T-cell (primary cell): Measurements from ENCODE around the gene OR5A1. TPM values are rescaled to one million over a fixed set of nuclear protein-coding genes. Genes with fewer than 3 reads are reported as not detected.

Source experiments
- ATAC-seq, 4 experiments: fragments of 200-7000 bp in 3 of 4; fragments of 150-1000 bp in 1 of 4; cut with Tn5 transposase; replicated peaks in 1 of 4; 1 replicate in 3 of 4; 2 replicates in 1 of 4; pipeline ENCODE4 v1.10.0; 2021; ENCODE audit warnings: moderate library complexity in 3 of 4, mild to moderate bottlenecking in 2 of 4, moderate number of reproducible peaks in 1 of 4
- CTCF ChIA-PET, 2 donors: fragments of 300-600 bp; sonication (Branson Sonifier 250); formaldehyde crosslinking; loops; one replicate each; lab custom pipeline; 2022; ENCODE audit warnings: antibody characterized with exemption in 2 of 2; lab: Charles Lee
- POLR2A ChIA-PET, 2 donors: fragments of 300-600 bp; sonication (Branson Sonifier 250); formaldehyde crosslinking; loops; one replicate each; lab custom pipeline; 2022; ENCODE audit warnings: antibody characterized with exemption in 2 of 2; lab: Charles Lee
- DNase-seq, 35 experiments: peaks; one replicate each; pipeline versions ENCODE4 v3.0.0 to v3.0.0-alpha.2; 2013 to 2023
- H3K27ac ChIP-seq: one replicate; pipeline ENCODE4 v1.5.1; 2013; ENCODE audit warnings: low read length
- H3K27me3 ChIP-seq, 2 experiments: replicated peaks in 1 of 2; 1 replicate in 1 of 2; 2 replicates in 1 of 2; pipeline versions ENCODE4 v1.6.1 to v1.7.0; 2013; ENCODE audit warnings: low read length in 1 of 2, mixed read lengths in 1 of 2; ENCODE audit not compliant: control insufficient read depth in 2 of 2, insufficient read depth in 2 of 2; ENCODE audit errors: extremely low read depth in 1 of 2
- H3K36me3 ChIP-seq, 2 donors: 1 replicate in 1 of 2; 2 replicates in 1 of 2; pipeline versions ENCODE4 v1.6.1 to v1.7.0; 2013; ENCODE audit warnings: low read length in 1 of 2; ENCODE audit not compliant: control insufficient read depth in 2 of 2, insufficient read depth in 1 of 2; ENCODE audit errors: extremely low read depth in 1 of 2
- H3K4me1 ChIP-seq, 2 experiments: 1 replicate in 1 of 2; 2 replicates in 1 of 2; pipeline versions ENCODE4 v1.6.1 to v1.7.0; 2013; ENCODE audit warnings: low read length in 2 of 2, mixed read lengths in 1 of 2; ENCODE audit not compliant: insufficient read depth in 2 of 2, control insufficient read depth in 1 of 2; ENCODE audit errors: extremely low read depth in 1 of 2
- H3K4me3 ChIP-seq, 2 donors: 1 replicate in 1 of 2; 2 replicates in 1 of 2; pipeline versions ENCODE4 v1.5.1 to v1.7.0; 2013; ENCODE audit warnings: mild to moderate bottlenecking in 2 of 2, low read length in 1 of 2, moderate library complexity in 1 of 2; ENCODE audit not compliant: control insufficient read depth in 1 of 2; ENCODE audit errors: extremely low read depth in 1 of 2
- H3K9me3 ChIP-seq: 2 replicates; pipeline ENCODE4 v1.7.0; 2013
- H3K27ac Mint-ChIP-seq, 2 donors: one replicate each; pipeline ENCODE4 v1.8.0; 2020 to 2021; ENCODE audit warnings: mild to moderate bottlenecking in 2 of 2, mixed read lengths in 2 of 2
- H3K27me3 Mint-ChIP-seq, 2 donors: one replicate each; pipeline ENCODE4 v1.8.0; 2021 to 2022; ENCODE audit warnings: mixed read lengths in 2 of 2
- H3K36me3 Mint-ChIP-seq: one replicate; pipeline ENCODE4 v1.8.0; 2021; ENCODE audit warnings: mixed read lengths
- H3K4me1 Mint-ChIP-seq, 3 donors: one replicate each; pipeline ENCODE4 v1.8.0; 2020 to 2022; ENCODE audit warnings: mixed read lengths in 3 of 3, mild to moderate bottlenecking in 1 of 3
- H3K4me3 Mint-ChIP-seq, 3 donors: one replicate each; pipeline ENCODE4 v1.8.0; 2020 to 2022; ENCODE audit warnings: mild to moderate bottlenecking in 3 of 3, mixed read lengths in 3 of 3, moderate library complexity in 3 of 3
- H3K9me3 Mint-ChIP-seq, 3 donors: one replicate each; pipeline ENCODE4 v1.8.0; 2020 to 2022; ENCODE audit warnings: mixed read lengths in 3 of 3
- WGBS: methylation state at CpG from one replicate; pipeline ENCODE4 v1.1.5; 2013; ENCODE audit warnings: missing lambda C conversion rate; ENCODE audit not compliant: insufficient coverage; 5-methylcytosine and 5-hydroxymethylcytosine counted together
- total RNA-seq, 35 experiments: library from RNA in 6 of 35; stranded (reverse) in 6 of 35; fragments of 120-200 nt in 1 of 35; gene quantifications; one replicate each; pipeline versions ENCODE4 v1.2.1 to v1.2.4 and lab custom pipeline; 2013 to 2026

OR5A1 gene
- total RNA-seq (not detected), total RNA-seq (lab: John Stamatoyannopoulos, UW) (0 to 0.06 (median 0) reads per million in 29 experiments)
- not detected for total RNA-seq (2013)

GRCh38 chr11:59436169-59436568 lies at the start of gene OR5A1:
Gene OR5A1 (plus strand): TSS chr11:59436469. CDS start chr11:59443169, 6,700 bp downstream.
- DNase-seq (no peak), ATAC-seq (no peak)
- CTCF ChIA-PET, result no interaction called here
- POLR2A ChIA-PET, result no interaction called here
- peaks cover 0 to 2% of the 10 kb centered on the region in 2 experiments for H3K27me3 ChIP-seq
- H3K9me3 ChIP-seq, result no peaks in the 10 kb centered on the region
- H3K27me3 Mint-ChIP-seq, result peaks cover 4 to 5% of the 10 kb centered on the region in 2 donors
- H3K4me3 ChIP-seq, result no peak within 1 kb of the TSS
- no peak within 1 kb of the TSS for H3K4me3 Mint-ChIP-seq
- no CpG with 5 or more reads among the region's 3 CpGs for WGBS
- H3K4me1 Mint-ChIP-seq, result no peaks in the 10 kb centered on the region
- H3K36me3 Mint-ChIP-seq, result no peaks in the 10 kb centered on the region
- no peaks in the 10 kb centered on the region for H3K9me3 Mint-ChIP-seq
- no peak within 1 kb of the TSS for H3K27ac Mint-ChIP-seq
- H3K27ac ChIP-seq, result no peak within 1 kb of the TSS
- H3K36me3 ChIP-seq, result no peaks in the 10 kb centered on the region
- no peaks in the 10 kb centered on the region for H3K4me1 ChIP-seq

GRCh38 chr11:59394186-59394585 lies 42.1 kb upstream of the OR5A1 start:
- Histone ChIP-seq H3K4me3 (no peak overlapping the region), H3K27me3 (no peaks in the 10 kb centered on the region), H3K9me3 (no peaks in the 10 kb centered on the region), H3K36me3 (no peaks in the 10 kb centered on the region), H3K27ac (no peak overlapping the region), H3K4me1 (no peaks in the 10 kb centered on the region)
- ATAC-seq (no peak), DNase-seq (no peak)
- ChIA-PET POLR2A (interaction anchor here in 1 of 2 donors (0.6 kb wide), 1 partner anchor 85 kb away, joined by 3 read pairs; no protein-coding TSS in a partner anchor), CTCF (no interaction called here)
- Mint-ChIP-seq H3K36me3 (no peaks in the 10 kb centered on the region), H3K27me3 (peaks cover 16 to 19% of the 10 kb centered on the region in 2 donors), H3K4me1 (no peaks in the 10 kb centered on the region), H3K4me3 (no peak overlapping the region), H3K9me3 (peaks cover 0 to 4% (median 0%) of the 10 kb centered on the region in 3 donors), H3K27ac (no peak overlapping the region)

GRCh38 chr11:59400461-59401261 lies 35.6 kb upstream of the OR5A1 start:
- Histone ChIP-seq H3K9me3 (no peaks in the 10 kb centered on the region), H3K36me3 (no peaks in the 10 kb centered on the region), H3K27me3 (no peaks in the 10 kb centered on the region), H3K4me3 (no peak overlapping the region), H3K4me1 (no peaks in the 10 kb centered on the region), H3K27ac (no peak overlapping the region)
- POLR2A ChIA-PET, result interaction anchor here in 1 of 2 donors (0.7 kb wide), 1 partner anchor 172 kb away, joined by 4 read pairs; no protein-coding TSS in a partner anchor
- no peak overlapping the region for H3K4me3 Mint-ChIP-seq
- no peaks in the 10 kb centered on the region for H3K36me3 Mint-ChIP-seq
- no peak for DNase-seq
- H3K27ac Mint-ChIP-seq, result no peak overlapping the region
- 79% methylated on average over 3 of the region's 3 CpGs for WGBS
- CTCF ChIA-PET, result interaction anchor here in 1 of 2 donors (0.6 kb wide), 1 partner anchor 12 kb away, joined by 3 read pairs; no protein-coding TSS in a partner anchor
- H3K27me3 Mint-ChIP-seq, result peaks cover 0 to 4% of the 10 kb centered on the region in 2 donors
- peaks cover 0 to 13% (median 9%) of the 10 kb centered on the region in 3 donors for H3K9me3 Mint-ChIP-seq
- no peaks in the 10 kb centered on the region for H3K4me1 Mint-ChIP-seq
- ATAC-seq, result no peak

GRCh38 chr11:59401262-59401552 lies 35.1 kb upstream of the OR5A1 start:
- peaks cover 0 to 13% (median 9%) of the 10 kb centered on the region in 3 donors for H3K9me3 Mint-ChIP-seq
- no peak overlapping the region for H3K4me3 Mint-ChIP-seq
- ATAC-seq (no peak), DNase-seq (no peak)
- no peaks in the 10 kb centered on the region for H3K4me1 ChIP-seq
- H3K36me3 Mint-ChIP-seq, result no peaks in the 10 kb centered on the region
- ChIA-PET CTCF (no interaction called here), POLR2A (interaction anchor here in 1 of 2 donors (0.6 to 0.7 kb wide), 2 partner anchors 172 to 201 kb away, joined by 3 to 4 read pairs; no protein-coding TSS in a partner anchor)
- H3K4me3 ChIP-seq, result no peak overlapping the region
- no peak overlapping the region for H3K27ac Mint-ChIP-seq
- H3K4me1 Mint-ChIP-seq, result no peaks in the 10 kb centered on the region
- no peak overlapping the region for H3K27ac ChIP-seq
- H3K27me3 ChIP-seq, result no peaks in the 10 kb centered on the region
- WGBS, result no CpG with 5 or more reads among the region's 2 CpGs
- H3K9me3 ChIP-seq, result no peaks in the 10 kb centered on the region
- H3K36me3 ChIP-seq, result no peaks in the 10 kb centered on the region
- H3K27me3 Mint-ChIP-seq, result peaks cover 4% of the 10 kb centered on the region in 2 donors

DNA sequence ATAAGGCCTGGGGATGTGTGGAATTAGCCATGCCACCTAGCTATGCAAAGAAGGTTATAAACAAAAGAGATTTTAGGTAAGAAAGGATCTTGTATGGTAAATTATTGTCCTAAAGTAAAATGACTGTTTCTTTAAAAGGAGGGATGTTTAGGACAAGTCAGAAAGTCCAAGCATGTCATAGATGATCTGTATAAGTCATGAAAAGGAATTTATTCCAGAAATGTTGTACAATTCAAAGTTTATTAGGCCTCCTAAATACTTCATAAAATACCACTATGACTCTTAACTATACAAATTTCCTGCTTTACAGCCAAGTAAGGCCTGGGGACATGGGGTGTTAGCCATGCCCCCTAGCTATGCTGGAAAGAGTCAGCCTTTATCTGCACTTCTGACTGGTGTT lies 32.7 kb upstream of the OR5A1 start:
- CTCF ChIA-PET, result no interaction called here
- no peaks in the 10 kb centered on the region for H3K36me3 ChIP-seq
- no peaks in the 10 kb centered on the region for H3K36me3 Mint-ChIP-seq
- H3K9me3 ChIP-seq, result no peaks in the 10 kb centered on the region
- H3K9me3 Mint-ChIP-seq, result peaks cover 0 to 15% (median 13%) of the 10 kb centered on the region in 3 donors
- no peak overlapping the region for H3K27ac Mint-ChIP-seq
- no peak overlapping the region for H3K4me3 ChIP-seq
- DNase-seq, result no peak
- H3K27me3 Mint-ChIP-seq, result peaks cover 4% of the 10 kb centered on the region in 2 donors
- H3K27ac ChIP-seq, result no peak overlapping the region
- ATAC-seq, result no peak
- H3K4me1 Mint-ChIP-seq, result no peaks in the 10 kb centered on the region
- no peaks in the 10 kb centered on the region for H3K27me3 ChIP-seq
- no peaks in the 10 kb centered on the region for H3K4me1 ChIP-seq
- no peak overlapping the region for H3K4me3 Mint-ChIP-seq
- POLR2A ChIA-PET, result no interaction called here

DNA sequence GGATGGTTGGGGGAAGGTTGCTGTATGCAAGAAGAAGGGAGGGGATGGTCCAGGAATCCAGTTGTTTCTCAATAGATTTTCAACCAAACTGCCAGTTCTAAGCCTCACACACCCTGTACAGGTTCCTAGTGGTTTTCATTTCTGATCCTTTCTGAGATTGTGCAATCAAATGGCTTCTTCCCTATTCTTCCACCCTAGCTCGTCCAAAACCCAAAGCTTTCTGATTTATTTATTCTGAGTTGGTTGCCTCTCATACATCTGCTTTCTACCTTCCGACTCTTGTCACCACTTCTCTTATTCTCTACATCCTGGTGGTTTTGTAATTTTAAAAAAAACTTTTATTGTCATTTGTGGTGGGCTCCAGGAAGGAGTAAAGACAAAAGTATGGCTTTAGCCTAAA lies 22.6 kb upstream of the OR5A1 start:
- no peak overlapping the region for H3K27ac Mint-ChIP-seq
- Histone ChIP-seq H3K4me3 (no peak overlapping the region), H3K36me3 (no peaks in the 10 kb centered on the region), H3K27ac (no peak overlapping the region), H3K9me3 (no peaks in the 10 kb centered on the region), H3K27me3 (peaks cover 0 to 6% of the 10 kb centered on the region in 2 experiments), H3K4me1 (peaks cover 0 to 10% of the 10 kb centered on the region in 2 experiments)
- H3K9me3 Mint-ChIP-seq, result peaks cover 4 to 21% (median 21%) of the 10 kb centered on the region in 3 donors
- ChIA-PET CTCF (no interaction called here), POLR2A (no interaction called here)
- H3K36me3 Mint-ChIP-seq, result no peaks in the 10 kb centered on the region
- ATAC-seq, result no peak
- H3K4me3 Mint-ChIP-seq, result no peak overlapping the region
- no peak for DNase-seq
- WGBS, result no CpG with 5 or more reads among the region's 2 CpGs
- H3K27me3 Mint-ChIP-seq, result peaks cover 14% of the 10 kb centered on the region in 2 donors
- peaks cover 9 to 17% (median 15%) of the 10 kb centered on the region in 3 donors for H3K4me1 Mint-ChIP-seq
